HEK293 (cell line): ENCODE measurements around the gene NFE2L2.

ENCODE experiments used
- CTCF ChIP-seq: fragments of 450-650 bp; formaldehyde crosslinking; IDR thresholded peaks from 2 replicates; pipeline ENCODE4 v1.5.1; 2016; ENCODE audit warnings: missing biosample characterization, missing genetic modification characterization
- EGR2 ChIP-seq: fragments of 450-650 bp; formaldehyde crosslinking; IDR thresholded peaks from 2 replicates; pipeline ENCODE4 v1.5.1; 2016; ENCODE audit warnings: low read depth, missing biosample characterization, missing genetic modification characterization
- GLI4 ChIP-seq: fragments of 450-650 bp; formaldehyde crosslinking; IDR thresholded peaks from 2 replicates; pipeline ENCODE4 v1.5.1; 2016; ENCODE audit warnings: missing biosample characterization, missing genetic modification characterization
- ZBTB1 ChIP-seq: fragments of 450-650 bp; formaldehyde crosslinking; IDR thresholded peaks from 2 replicates; pipeline ENCODE4 v1.5.1; 2016; ENCODE audit warnings: missing biosample characterization, missing genetic modification characterization
- ZBTB21 ChIP-seq: fragments of 450-650 bp; formaldehyde crosslinking; IDR thresholded peaks from 2 replicates; pipeline ENCODE4 v1.5.1; 2017; ENCODE audit warnings: missing biosample characterization, missing genetic modification characterization
- ZNF302 ChIP-seq: fragments of 450-650 bp; formaldehyde crosslinking; IDR thresholded peaks from 2 replicates; pipeline ENCODE4 v1.5.1; 2016; ENCODE audit warnings: missing biosample characterization, missing genetic modification characterization, low read depth
- ZNF311 ChIP-seq: fragments of 450-650 bp; formaldehyde crosslinking; IDR thresholded peaks from 2 replicates; pipeline ENCODE4 v1.5.1; 2017; ENCODE audit warnings: missing biosample characterization, missing genetic modification characterization, borderline replicate concordance
- ZNF324 ChIP-seq: fragments of 450-650 bp; formaldehyde crosslinking; IDR thresholded peaks from 2 replicates; pipeline ENCODE4 v1.5.1; 2016; ENCODE audit warnings: missing biosample characterization, missing genetic modification characterization
- ZNF433 ChIP-seq: fragments of 450-650 bp; formaldehyde crosslinking; IDR thresholded peaks from 2 replicates; pipeline ENCODE4 v1.5.1; 2016; ENCODE audit warnings: missing biosample characterization, missing genetic modification characterization, low read depth
- ZNF473 ChIP-seq: fragments of 450-650 bp; formaldehyde crosslinking; IDR thresholded peaks from 2 replicates; pipeline ENCODE4 v1.5.1; 2017; ENCODE audit warnings: missing biosample characterization, missing genetic modification characterization

DNA sequence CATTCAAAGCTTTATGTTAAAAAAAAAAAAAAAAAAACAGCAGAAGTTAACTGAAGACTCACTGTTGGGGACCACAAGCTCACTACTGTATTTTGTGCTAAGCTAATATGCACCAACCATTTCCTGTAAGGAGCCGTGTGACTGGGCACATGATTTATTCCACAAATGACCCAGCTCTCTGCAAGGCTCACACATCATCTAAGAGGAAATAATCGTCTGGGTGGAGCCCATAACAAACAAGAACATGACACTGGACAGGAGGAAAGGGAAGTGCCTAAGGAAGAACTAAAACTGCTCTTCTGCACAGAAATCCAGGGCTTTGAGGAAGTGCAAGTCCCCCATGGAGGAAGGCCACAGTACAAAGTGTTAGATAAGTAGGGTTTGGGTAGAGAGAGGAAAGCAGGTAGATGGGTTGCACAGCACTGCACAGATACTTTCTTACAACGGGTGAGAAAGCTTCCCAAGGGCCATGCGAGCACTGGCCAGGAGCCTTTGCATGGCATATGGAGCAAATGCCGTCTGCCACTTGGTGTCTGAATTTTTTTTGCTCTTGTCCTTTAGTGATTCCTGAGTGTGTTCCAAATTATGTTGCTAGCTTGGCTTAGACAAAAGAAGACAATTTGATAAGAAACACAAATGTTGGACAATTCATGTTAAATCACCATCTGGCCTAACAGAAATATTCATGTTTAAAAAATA lies 24.4 kb downstream of the NFE2L2 start:
- TF ChIP-seq ZNF302 (tag by site-specific recombination) = no peak
- no peak for TF ChIP-seq ZBTB21 (tag by site-specific recombination)
- no peak for TF ChIP-seq ZNF311 (tag by site-specific recombination)
- no peak for TF ChIP-seq ZBTB1 (tag by site-specific recombination)
- no peak for TF ChIP-seq ZNF324 (tag by site-specific recombination)
- TF ChIP-seq ZNF473 (tag by site-specific recombination) = no peak
- no peak for TF ChIP-seq CTCF (tag by site-specific recombination)
- no peak for TF ChIP-seq EGR2 (tag by site-specific recombination)
- no peak for TF ChIP-seq GLI4 (tag by site-specific recombination)
- no peak for TF ChIP-seq ZNF433 (tag by site-specific recombination)
